Stimulated activated naive B cell treated with anti-CD40 and anti-IgM and Interleukin-4, amounts not matched to agents 10 μg/mL and 1 μg/mL and 100 μg/mL, for 72 hours (primary cell): ENCODE measurements around the gene PLEKHG2.
"Not testable (repeated sequence)": the region's sequence is repeated elsewhere in the genome, so short reads cannot be mapped to it uniquely, and the experiment has no call there.

Experiments
- ATAC-seq, 2 donors: fragments of 150-1000 bp; cut with Tn5 transposase; replicated peaks; 2 replicates each; pipeline ENCODE4 v1.10.0; 2021; ENCODE audit warnings: moderate library complexity in 1 of 2
- DNase-seq: peaks from one replicate; pipeline ENCODE4 v3.0.0; 2021
- H3K27ac Mint-ChIP-seq: one replicate; pipeline ENCODE4 v1.8.0; 2022; ENCODE audit warnings: mild to moderate bottlenecking, mixed read lengths
- H3K27me3 Mint-ChIP-seq, 2 donors: one replicate each; pipeline ENCODE4 v1.8.0; 2022; ENCODE audit warnings: mixed read lengths in 2 of 2
- H3K36me3 Mint-ChIP-seq, 2 donors: one replicate each; pipeline ENCODE4 v1.8.0; 2022; ENCODE audit warnings: mixed read lengths in 2 of 2, mild to moderate bottlenecking in 1 of 2
- H3K4me1 Mint-ChIP-seq, 2 donors: one replicate each; pipeline ENCODE4 v1.8.0; 2022; ENCODE audit warnings: mixed read lengths in 2 of 2, mild to moderate bottlenecking in 1 of 2
- H3K4me3 Mint-ChIP-seq, 2 donors: one replicate each; pipeline ENCODE4 v1.8.0; 2022; ENCODE audit warnings: mild to moderate bottlenecking in 2 of 2, mixed read lengths in 2 of 2, moderate library complexity in 1 of 2
- H3K9me3 Mint-ChIP-seq, 2 donors: one replicate each; pipeline ENCODE4 v1.8.0; 2022; ENCODE audit warnings: mixed read lengths in 2 of 2, mild to moderate bottlenecking in 1 of 2

Gene PLEKHG2, protein sequence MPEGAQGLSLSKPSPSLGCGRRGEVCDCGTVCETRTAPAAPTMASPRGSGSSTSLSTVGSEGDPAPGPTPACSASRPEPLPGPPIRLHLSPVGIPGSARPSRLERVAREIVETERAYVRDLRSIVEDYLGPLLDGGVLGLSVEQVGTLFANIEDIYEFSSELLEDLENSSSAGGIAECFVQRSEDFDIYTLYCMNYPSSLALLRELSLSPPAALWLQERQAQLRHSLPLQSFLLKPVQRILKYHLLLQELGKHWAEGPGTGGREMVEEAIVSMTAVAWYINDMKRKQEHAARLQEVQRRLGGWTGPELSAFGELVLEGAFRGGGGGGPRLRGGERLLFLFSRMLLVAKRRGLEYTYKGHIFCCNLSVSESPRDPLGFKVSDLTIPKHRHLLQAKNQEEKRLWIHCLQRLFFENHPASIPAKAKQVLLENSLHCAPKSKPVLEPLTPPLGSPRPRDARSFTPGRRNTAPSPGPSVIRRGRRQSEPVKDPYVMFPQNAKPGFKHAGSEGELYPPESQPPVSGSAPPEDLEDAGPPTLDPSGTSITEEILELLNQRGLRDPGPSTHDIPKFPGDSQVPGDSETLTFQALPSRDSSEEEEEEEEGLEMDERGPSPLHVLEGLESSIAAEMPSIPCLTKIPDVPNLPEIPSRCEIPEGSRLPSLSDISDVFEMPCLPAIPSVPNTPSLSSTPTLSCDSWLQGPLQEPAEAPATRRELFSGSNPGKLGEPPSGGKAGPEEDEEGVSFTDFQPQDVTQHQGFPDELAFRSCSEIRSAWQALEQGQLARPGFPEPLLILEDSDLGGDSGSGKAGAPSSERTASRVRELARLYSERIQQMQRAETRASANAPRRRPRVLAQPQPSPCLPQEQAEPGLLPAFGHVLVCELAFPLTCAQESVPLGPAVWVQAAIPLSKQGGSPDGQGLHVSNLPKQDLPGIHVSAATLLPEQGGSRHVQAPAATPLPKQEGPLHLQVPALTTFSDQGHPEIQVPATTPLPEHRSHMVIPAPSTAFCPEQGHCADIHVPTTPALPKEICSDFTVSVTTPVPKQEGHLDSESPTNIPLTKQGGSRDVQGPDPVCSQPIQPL (N-terminal part only)

DNA sequence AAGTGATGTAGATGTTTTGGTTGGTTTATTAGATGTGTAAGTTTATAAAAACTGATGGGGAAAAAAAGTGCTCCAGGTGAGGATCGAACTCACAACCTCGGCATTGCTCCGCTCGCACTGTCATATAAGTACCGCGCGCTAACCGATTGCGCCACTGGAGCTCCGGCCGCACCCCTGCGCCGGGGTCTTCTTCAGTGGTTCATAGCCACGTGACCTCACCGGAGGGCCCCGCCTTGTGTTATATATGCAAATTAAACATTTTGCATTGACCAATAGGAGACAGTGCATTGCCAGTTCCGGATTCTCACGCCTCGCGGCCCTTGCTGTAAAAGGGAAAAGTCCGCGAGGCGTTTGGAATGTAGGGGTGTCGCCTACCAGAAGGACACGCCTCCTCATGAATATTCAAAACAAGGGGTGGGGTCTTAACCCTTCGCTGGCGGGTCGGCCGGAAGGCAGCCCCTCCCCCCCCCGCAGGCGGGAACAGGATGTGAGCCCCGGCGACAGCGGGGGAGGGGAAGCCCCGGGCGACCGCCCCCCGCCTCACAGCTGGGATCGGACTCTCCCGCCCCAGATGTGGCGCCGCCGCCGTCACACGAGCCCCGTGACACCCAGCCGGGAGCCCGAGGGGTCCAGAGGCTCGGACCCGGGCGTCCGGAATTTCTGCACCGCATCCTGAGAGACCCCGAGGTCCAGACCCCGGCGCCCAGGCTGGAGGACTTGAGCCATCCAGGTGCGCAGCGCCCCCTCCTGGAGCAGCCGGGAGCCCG, at the start of gene PLEKHG2:
TSS of gene PLEKHG2 (plus strand) at position 570 of the 767 bp plus-strand sequence. CDS start 1,418 bp downstream, outside the sequence.
- peak; percentile 67 to 70 for ATAC-seq
- Mint-ChIP-seq H3K9me3 (no peaks in the 10 kb centered on the region), H3K4me1 (peaks cover 51 to 64% of the 10 kb centered on the region in 2 donors), H3K4me3 (peak within 1 kb of the TSS; percentile 96 to 97), H3K36me3 (peaks cover 34 to 55% of the 10 kb centered on the region in 2 donors), H3K27ac (peak within 1 kb of the TSS; percentile 99), H3K27me3 (peaks cover 0 to 4% of the 10 kb centered on the region in 2 donors)
- peak; percentile 96 for DNase-seq

DNA sequence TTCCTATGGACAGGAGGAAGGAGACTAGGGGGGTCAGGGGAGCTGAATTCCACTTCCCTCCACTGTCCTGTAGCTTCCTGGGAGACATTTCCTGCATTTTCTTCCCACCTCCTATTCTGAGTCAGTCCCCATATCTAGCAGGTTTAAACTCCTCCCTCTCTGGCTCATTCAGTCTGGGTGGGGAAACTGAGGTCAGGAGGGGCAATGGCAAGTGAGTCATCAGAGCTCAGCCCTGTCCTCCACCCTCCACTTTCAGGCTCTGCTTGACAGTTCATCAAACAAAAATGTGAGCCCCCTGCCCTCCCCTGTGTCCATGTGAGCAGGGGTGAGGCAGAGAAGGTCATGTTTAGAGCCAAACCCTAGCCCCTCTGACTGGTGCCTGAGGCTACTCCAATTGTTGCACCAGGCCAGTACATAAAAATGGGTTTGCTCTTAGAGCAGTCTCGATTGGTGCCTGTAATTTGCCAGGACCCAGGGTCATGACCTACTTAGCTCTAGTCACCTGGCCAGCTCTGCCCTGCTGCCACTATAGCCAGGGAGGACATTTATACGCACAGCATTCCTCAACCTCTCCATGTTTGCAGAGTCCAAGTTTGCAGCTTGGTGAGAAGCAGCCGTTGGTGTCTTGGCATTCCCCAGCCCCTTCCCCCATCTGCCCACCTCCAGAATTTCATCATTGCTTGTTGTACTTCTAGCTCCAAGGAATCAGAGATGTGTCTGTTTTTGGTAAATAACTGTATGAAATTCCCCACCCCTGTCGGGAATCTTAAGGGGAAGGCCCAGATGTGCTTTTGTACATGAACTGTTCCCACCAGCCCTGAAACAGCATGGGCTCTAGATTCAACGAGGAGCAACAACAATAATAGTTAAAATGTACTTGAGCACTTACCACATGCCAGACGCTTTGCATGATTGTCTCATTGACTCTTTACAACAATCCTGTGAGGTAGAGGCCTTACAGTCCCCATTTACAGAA, 49.5 kb upstream of the PLEKHG2 start:
- H3K9me3 Mint-ChIP-seq: no peaks in the 10 kb centered on the region
- peaks cover 25 to 29% of the 10 kb centered on the region in 2 donors for H3K4me1 Mint-ChIP-seq
- peaks cover 18 to 40% of the 10 kb centered on the region in 2 donors for H3K36me3 Mint-ChIP-seq
- peak overlapping the region; percentile 72 for H3K27ac Mint-ChIP-seq
- no peak for ATAC-seq
- no peaks in the 10 kb centered on the region for H3K27me3 Mint-ChIP-seq
- no peak overlapping the region for H3K4me3 Mint-ChIP-seq
- no peak for DNase-seq

DNA sequence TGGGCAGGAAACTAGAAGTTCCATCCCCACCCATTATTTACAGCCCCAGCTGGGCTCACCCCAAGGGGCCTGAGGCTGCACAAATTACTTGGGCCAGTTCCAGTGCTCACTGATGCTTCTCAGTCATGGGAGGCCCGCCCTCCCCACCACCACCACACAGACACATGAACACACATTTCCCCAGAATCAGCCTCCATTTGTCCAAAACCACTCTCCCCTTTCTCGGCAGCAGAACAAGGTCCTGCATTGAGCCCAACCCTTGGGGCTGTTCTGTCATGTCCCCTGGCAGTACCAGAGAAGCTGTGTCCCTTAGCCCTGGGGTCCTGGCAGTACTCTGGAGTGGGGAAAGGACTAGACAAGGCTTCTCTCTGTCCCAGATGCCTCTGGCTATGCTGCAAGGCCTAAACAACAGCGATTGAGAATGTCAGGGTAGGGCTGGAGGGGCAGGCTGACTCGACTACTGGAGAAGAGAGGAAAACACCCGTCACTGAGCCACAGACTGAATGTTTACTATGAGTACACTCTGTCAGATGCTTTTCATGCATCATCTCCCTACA, 48.5 kb upstream of the PLEKHG2 start:
- peak; percentile 86 to 93 for ATAC-seq
- Mint-ChIP-seq H3K27ac (peak overlapping the region; percentile 72), H3K27me3 (no peaks in the 10 kb centered on the region), H3K4me1 (peaks cover 25 to 29% of the 10 kb centered on the region in 2 donors), H3K9me3 (no peaks in the 10 kb centered on the region), H3K36me3 (peaks cover 19 to 45% of the 10 kb centered on the region in 2 donors), H3K4me3 (peak overlapping the region in 1 of 2 donors; percentile 36)
- DNase-seq: peak; percentile 23

DNA sequence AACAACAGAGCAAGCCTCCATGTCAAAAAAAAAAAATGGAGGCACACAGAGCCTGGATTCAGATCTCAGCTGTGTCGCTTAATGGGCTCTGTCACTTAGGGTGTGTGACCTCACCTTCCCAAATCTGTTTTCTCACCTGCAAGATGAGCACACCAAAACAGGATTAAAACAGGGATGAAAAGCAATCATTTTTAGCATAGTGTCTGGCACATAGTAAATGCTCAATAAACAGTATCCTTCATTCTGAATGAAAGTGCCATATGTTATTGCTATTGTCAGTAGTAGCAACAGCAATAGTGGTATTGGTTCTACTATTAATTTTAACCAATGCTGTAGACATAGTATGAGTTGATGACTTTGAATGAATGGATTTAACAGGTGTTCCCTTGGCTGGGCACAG, 46.9 kb upstream of the PLEKHG2 start:
- peaks cover 20 to 44% of the 10 kb centered on the region in 2 donors for H3K36me3 Mint-ChIP-seq

DNA sequence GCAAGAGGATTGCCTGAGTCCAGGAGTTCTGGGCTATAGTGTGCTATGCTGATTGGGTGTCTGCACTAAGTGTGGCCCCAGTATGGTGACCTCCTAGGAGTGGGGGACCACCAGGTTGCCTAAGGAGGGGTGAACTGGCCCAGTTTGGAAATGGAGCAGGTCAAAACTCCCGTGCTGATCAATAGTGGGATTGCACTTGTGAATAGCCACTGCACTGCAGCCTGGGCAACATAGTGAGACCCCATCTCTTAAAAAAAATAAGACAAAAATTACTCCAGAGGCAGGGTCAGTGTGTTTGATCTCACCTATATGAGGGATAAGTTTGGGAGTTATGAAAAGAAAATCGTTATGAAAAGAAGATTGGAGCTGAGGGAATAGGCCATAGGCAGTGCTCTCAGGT, 43.3 kb upstream of the PLEKHG2 start:
- no peak overlapping the region for H3K27ac Mint-ChIP-seq
- H3K9me3 Mint-ChIP-seq: no peaks in the 10 kb centered on the region
- no peak overlapping the region for H3K4me3 Mint-ChIP-seq
- DNase-seq (no peak), ATAC-seq (no peak)
- no peaks in the 10 kb centered on the region for H3K27me3 Mint-ChIP-seq
- peaks cover 5 to 11% of the 10 kb centered on the region in 2 donors for H3K4me1 Mint-ChIP-seq
- H3K36me3 Mint-ChIP-seq: peaks cover 27 to 50% of the 10 kb centered on the region in 2 donors

More for the DNA sequence above, 46.9 kb upstream of the PLEKHG2 start:
- no peaks in the 10 kb centered on the region for H3K9me3 Mint-ChIP-seq
- H3K27ac Mint-ChIP-seq: peak overlapping the region; percentile 5
- DNase-seq: no peak
- peaks cover 25 to 29% of the 10 kb centered on the region in 2 donors for H3K4me1 Mint-ChIP-seq
- no peaks in the 10 kb centered on the region for H3K27me3 Mint-ChIP-seq
- ATAC-seq: no peak
- H3K4me3 Mint-ChIP-seq: no peak overlapping the region

DNA sequence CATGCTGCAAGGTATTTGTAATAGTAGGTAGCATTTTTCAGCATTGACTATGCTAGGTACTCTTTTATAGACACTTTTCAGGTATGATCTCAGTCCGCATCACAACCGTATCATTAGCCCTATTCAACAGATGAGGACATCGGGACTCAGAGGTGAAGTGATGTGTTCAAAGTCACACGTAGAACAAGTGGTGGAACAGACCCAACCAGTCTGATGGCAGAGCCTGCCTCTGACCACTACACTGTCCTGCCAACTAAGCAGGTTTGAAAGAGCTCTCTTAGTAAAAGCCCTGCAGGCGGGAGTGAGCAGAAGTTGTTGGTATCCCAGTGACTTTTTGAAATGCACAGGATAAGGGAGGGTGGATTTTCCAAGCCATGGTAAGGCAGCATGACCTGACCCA, 41.7 kb upstream of the PLEKHG2 start:
- Mint-ChIP-seq H3K4me3 (no peak overlapping the region), H3K27ac (no peak overlapping the region), H3K9me3 (no peaks in the 10 kb centered on the region), H3K4me1 (peaks cover 0 to 6% of the 10 kb centered on the region in 2 donors), H3K36me3 (peaks cover 22 to 49% of the 10 kb centered on the region in 2 donors), H3K27me3 (no peaks in the 10 kb centered on the region)
- ATAC-seq (no peak), DNase-seq (no peak)

DNA sequence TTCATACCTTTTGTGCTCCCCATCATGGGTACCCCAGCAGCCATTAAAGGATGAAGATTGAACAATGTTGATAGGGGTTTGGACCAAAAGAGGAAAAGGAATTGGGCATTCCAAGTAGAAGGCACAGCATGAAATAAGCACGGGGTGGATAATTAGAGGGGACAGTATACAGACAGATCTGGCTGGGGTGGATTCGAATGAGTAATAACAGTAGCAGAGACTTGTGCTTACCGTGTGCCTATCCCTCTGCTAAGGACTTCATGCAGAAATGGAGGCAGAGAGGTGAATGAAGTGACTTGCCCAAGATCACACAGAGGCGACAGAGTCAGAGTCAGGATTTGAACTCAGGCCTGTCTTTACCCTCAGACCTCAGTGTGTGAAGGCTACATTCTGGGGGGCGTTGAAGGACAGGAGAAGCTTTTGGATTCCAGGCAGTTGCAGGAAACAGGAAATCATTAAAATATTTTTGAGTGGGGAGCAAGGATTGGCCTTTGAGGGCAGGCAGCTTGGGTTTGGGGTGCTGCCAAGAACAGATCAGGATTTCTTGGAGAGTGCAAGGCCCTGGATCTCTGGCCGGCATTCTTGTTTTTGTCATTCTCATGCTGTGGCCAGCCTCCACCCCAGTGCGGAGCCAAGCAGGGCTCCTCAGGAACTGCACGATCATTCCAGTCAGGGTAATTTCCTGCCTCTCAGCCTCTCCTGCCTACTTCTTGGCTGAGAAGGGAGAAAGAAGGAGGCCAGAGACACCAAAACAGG, 40.2 kb upstream of the PLEKHG2 start:
- Mint-ChIP-seq H3K9me3 (no peaks in the 10 kb centered on the region), H3K4me1 (peaks cover 0 to 6% of the 10 kb centered on the region in 2 donors), H3K36me3 (peaks cover 29 to 59% of the 10 kb centered on the region in 2 donors), H3K27me3 (no peaks in the 10 kb centered on the region), H3K27ac (no peak overlapping the region), H3K4me3 (no peak overlapping the region)
- DNase-seq: no peak
- ATAC-seq: no peak

DNA sequence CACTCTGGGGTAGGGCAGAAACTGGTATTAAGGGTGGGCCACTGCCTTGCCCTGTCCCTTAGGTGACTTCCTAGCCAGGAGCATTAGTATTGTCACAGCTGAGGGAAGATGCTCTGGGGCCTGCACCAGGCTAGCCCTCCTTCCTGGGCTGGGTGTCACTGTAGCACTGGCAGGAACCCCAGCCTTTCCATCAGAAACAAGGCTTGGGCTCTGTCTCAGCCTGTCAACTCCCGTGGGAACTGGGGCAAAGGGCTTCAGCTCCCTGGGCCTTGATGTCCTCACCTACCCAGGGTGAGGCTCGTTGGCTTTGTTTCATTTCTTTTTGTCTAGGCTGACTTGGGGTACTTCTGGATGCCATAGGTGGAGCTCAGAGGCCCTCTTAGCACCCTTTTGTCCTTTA, 39.5 kb upstream of the PLEKHG2 start:
- Mint-ChIP-seq H3K9me3 (no peaks in the 10 kb centered on the region), H3K4me3 (no peak overlapping the region), H3K27ac (peak overlapping the region; percentile 82), H3K36me3 (peaks cover 31 to 64% of the 10 kb centered on the region in 2 donors), H3K4me1 (peaks cover 0 to 6% of the 10 kb centered on the region in 2 donors), H3K27me3 (no peaks in the 10 kb centered on the region)
- ATAC-seq: no peak
- DNase-seq: no peak

DNA sequence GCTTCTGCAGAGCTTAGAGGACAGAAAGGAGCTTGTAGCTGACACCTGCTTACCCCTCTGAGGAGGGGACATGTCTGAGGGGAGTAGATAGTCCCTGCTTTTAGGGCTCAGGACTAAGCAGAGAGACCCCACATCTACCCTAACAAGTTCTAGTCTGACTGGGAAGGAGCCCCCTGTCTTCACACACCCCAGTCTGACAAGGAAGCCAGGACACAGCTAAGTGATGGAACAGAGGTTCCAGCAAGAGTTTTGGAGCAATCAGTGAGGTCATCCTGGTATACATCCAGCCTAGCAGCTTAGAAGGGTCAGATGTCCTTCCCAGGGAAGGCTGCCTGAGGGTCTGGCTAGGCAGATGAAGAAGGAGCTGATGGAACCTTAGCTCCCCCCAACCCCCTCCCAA, 36.5 kb upstream of the PLEKHG2 start:
- Mint-ChIP-seq H3K27ac (no peak overlapping the region), H3K9me3 (no peaks in the 10 kb centered on the region), H3K4me3 (no peak overlapping the region), H3K27me3 (no peaks in the 10 kb centered on the region), H3K4me1 (peaks cover 0 to 6% of the 10 kb centered on the region in 2 donors), H3K36me3 (peaks cover 36 to 56% of the 10 kb centered on the region in 2 donors)
- ATAC-seq (no peak), DNase-seq (no peak)

DNA sequence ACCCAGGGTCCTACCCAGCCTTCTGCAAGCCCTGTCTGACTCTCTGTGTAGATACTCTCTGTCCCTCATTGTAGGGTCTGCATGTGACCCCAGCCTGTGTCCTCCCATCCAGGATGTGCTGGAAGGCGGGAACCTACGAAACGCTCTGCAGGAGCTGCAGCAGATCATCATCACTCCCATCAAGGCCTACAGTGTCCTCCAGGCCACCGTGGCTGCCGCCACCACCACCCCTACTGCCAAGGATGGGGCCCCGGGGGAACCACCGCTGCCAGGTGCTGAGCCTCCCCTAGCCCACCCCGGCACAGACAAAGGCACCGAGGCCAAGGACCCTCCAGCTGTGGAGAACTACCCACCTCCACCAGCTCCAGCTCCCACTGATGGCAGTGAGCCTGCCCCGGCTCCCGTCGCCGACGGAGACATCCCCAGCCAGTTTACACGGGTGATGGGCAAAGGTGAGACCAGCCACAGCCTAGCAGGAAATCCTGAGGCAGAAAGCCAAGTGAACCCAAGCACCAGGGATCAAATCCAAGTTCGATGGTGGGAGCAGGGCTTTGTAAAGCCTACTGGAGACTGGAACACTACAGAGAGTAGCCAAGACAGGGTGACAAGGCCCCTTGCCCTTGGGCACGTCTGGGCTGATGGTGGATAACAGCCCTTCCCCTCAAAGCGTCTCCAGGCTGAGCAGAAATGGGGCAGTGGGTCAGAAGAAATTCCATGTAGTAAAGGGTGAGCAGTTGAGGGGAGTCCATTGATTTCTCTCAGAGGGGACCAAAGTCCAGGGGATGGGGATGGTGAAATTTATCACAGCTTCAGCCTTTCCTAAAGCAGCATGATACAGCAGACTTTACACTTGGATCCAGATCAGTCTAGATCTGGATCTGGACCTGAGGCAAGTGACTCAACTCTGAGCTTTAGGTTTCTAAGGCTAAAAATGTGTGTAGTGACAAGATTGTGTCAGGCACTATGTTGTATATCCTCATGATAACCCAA, 34.8 kb upstream of the PLEKHG2 start:
- ATAC-seq (no peak), DNase-seq (no peak)
- peaks cover 0 to 2% of the 10 kb centered on the region in 2 donors for H3K4me1 Mint-ChIP-seq
- H3K9me3 Mint-ChIP-seq: no peaks in the 10 kb centered on the region
- H3K4me3 Mint-ChIP-seq: no peak overlapping the region
- H3K27ac Mint-ChIP-seq: peak overlapping the region; percentile 68
- H3K36me3 Mint-ChIP-seq: peaks cover 35 to 60% of the 10 kb centered on the region in 2 donors
- no peaks in the 10 kb centered on the region for H3K27me3 Mint-ChIP-seq

DNA sequence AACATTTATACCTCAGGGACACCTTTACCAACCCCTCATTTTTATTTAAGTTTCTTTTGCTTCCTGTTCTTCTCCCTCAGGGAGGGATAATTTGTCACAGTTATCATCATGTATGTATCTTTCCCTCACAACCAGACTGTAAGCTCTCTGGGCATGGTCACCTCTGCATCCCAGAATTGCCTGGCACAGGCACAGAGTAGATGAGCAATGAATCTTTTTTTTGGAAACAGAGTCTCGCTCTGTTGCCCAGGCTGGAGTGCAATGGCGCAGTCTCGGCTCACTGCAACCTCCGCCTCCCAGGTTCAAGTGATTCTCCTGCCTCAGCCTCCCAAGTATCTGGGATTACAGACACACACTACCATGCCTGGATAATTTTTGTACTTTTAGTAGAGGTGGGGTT, 33.1 kb upstream of the PLEKHG2 start:
- not testable (repeated sequence) for H3K4me1 Mint-ChIP-seq, H3K27me3 Mint-ChIP-seq, ATAC-seq, H3K4me3 Mint-ChIP-seq, DNase-seq, H3K9me3 Mint-ChIP-seq
- peaks cover 34 to 69% of the 10 kb centered on the region in 2 donors for H3K36me3 Mint-ChIP-seq
- peak overlapping the region; percentile 2 for H3K27ac Mint-ChIP-seq
